ENCODE measurements around the gene ITGB1BP1. TPM values are rescaled to one million over a fixed set of nuclear protein-coding genes. Genes with fewer than 3 reads are reported as not detected.
A peak's percentile ranks its signal among the peaks of the same experiment; 100 is the strongest.

The ITGB1BP1 gene
- total and polyA plus RNA-seq, 12 donors = 51.4 to 224 (median 134) TPM

- Histone ChIP-seq H3K4me3 (no peak overlapping the region), H3K27ac (no peak overlapping the region), H3K9me3 (no peaks in the 10 kb centered on the region), H3K4me1 (peaks cover 6 to 37% (median 21%) of the 10 kb centered on the region in 9 donors), H3K36me3 (peaks cover 0 to 85% (median 0%) of the 10 kb centered on the region in 9 donors), H3K27me3 (no peaks in the 10 kb centered on the region)
- 93 to 96% methylated on average over 14 of the region's 14 CpGs for WGBS, 2 donors
- ATAC-seq (no peak), DNase-seq (no peak)
- intact Hi-C loops (cut with DNase I) = no loop called here
- TF ChIP-seq CTCF (IDR thresholded peaks at IDR 0.05) = no peak
Observed at GRCh38 chr2:9397201-9397600, 26.1 kb downstream of the ITGB1BP1 start.

GRCh38 chr2:9394816-9395215 is 28.5 kb downstream of the ITGB1BP1 start:
- DNase-seq (no peak), ATAC-seq (no peak)
- peaks cover 6 to 43% (median 24%) of the 10 kb centered on the region in 9 donors for H3K4me1 ChIP-seq
- WGBS, 2 donors = 92 to 93% methylated on average over 15 of the region's 15 CpGs
- H3K27ac ChIP-seq = no peak overlapping the region
- no peak overlapping the region for H3K4me3 ChIP-seq
- no peak for TF ChIP-seq CTCF (IDR thresholded peaks at IDR 0.05)
- no peaks in the 10 kb centered on the region for H3K9me3 ChIP-seq
- peaks cover 0 to 86% (median 5%) of the 10 kb centered on the region in 9 donors for H3K36me3 ChIP-seq
- intact Hi-C loops (cut with DNase I) = no loop called here
- H3K27me3 ChIP-seq = no peaks in the 10 kb centered on the region

- intact Hi-C loops (cut with DNase I) = no loop called here
- no peak overlapping the region for H3K4me3 ChIP-seq
- H3K9me3 ChIP-seq = no peaks in the 10 kb centered on the region
- 51 to 54% methylated on average over 28 of the region's 28 CpGs for WGBS, 2 donors
- H3K36me3 ChIP-seq = peaks cover 0 to 86% (median 5%) of the 10 kb centered on the region in 9 donors
- H3K27ac ChIP-seq = peak overlapping the region; percentile 33 to 87 (median 70)
- ATAC-seq (peak; percentile 37 to 71 (median 60)), DNase-seq (peak; percentile 48 to 50)
- H3K4me1 ChIP-seq = peaks cover 6 to 28% (median 20%) of the 10 kb centered on the region in 9 donors
- no peaks in the 10 kb centered on the region for H3K27me3 ChIP-seq
- no peak for TF ChIP-seq CTCF (IDR thresholded peaks at IDR 0.05)
Observed at GRCh38 chr2:9392898-9393765, 30.2 kb downstream of the ITGB1BP1 start.

- no peak for TF ChIP-seq CTCF (IDR thresholded peaks at IDR 0.05)
- H3K27ac ChIP-seq = peak overlapping the region; percentile 12 to 87 (median 70)
- peaks cover 6 to 28% (median 21%) of the 10 kb centered on the region in 9 donors for H3K4me1 ChIP-seq
- no peak for ATAC-seq
- 86 to 89% methylated on average over 13 of the region's 13 CpGs for WGBS, 2 donors
- no peak overlapping the region for H3K4me3 ChIP-seq
- no peaks in the 10 kb centered on the region for H3K27me3 ChIP-seq
- H3K9me3 ChIP-seq = no peaks in the 10 kb centered on the region
- H3K36me3 ChIP-seq = peaks cover 0 to 87% (median 5%) of the 10 kb centered on the region in 9 donors
- no peak for DNase-seq
- intact Hi-C loops (cut with DNase I) = no loop called here
Observed at GRCh38 chr2:9391961-9392720, 31.2 kb downstream of the ITGB1BP1 start.
